Stimulated activated CD8-positive, alpha-beta memory T cell treated with anti-CD3 and anti-CD28 coated beads, Interleukin-7, amount 100 ng/mL, for 4 hours (primary cell): ENCODE measurements around the gene PLEKHG3.

Experiments
- DNase-seq, 2 donors: peaks; one replicate each; pipeline ENCODE4 v3.0.0-alpha.2; 2020; ENCODE audit warnings: low read depth in 2 of 2

PLEKHG3 gene

DNA sequence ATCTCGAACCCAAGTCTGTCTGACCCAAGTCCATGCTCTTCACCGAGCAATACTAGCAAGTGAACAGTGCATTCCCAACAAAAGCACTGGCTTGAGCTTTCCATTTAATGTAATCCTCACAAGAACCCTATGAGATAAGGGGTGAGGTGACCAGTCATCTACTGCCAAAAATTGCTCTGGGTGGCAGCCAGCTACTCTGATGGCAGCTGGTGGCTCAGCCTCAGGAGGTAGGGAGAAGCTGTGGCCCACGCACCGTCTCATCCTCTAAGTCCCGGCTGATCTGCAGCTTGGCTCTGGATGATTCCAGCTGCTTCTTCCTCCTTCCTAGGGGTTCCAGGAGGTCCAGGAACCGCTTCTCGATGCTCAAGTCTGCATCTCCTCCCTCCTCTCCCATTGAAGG lies 75.2 kb downstream of the PLEKHG3 start:
- no peak for DNase-seq

DNA sequence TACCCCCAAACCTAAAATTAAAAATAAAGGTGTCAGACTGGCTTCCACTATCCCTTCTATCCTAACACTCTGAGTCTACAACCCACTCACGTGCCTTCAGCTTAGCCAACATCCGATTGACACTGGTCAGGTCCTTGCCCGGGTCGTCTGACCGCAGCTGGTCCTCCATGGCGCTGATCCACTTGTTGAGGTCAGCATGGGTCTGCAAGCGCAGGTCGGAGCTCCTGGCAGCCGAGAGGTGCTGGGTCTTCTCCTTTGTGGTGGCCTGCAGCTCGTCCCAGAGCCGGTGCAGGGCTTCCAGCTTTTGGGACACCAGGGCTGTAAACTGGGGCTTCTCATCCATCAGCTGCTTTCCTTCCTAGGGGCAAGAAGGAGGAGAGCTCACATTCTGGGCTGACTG lies 78.0 kb downstream of the PLEKHG3 start:
- DNase-seq = no peak

DNA sequence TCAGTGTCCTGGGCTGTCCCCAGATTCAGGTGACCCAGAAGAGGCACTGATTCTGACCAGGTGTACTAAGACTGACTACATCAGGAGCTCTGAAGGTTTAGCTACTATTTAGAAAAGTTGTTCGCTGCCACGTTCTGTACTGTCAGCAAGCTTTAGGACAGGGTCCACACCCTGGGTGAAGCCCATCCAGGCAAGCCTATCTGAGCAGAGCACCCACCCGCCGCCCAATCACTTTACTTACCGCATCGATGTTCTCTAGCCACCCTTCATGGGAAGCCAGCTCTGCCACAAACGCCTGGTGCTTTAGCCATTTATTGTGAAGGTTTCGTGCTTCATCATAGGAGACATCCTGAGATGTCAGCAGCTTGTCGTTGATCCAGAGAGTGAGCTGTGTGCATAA lies 79.8 kb downstream of the PLEKHG3 start:
- DNase-seq = no peak

DNA sequence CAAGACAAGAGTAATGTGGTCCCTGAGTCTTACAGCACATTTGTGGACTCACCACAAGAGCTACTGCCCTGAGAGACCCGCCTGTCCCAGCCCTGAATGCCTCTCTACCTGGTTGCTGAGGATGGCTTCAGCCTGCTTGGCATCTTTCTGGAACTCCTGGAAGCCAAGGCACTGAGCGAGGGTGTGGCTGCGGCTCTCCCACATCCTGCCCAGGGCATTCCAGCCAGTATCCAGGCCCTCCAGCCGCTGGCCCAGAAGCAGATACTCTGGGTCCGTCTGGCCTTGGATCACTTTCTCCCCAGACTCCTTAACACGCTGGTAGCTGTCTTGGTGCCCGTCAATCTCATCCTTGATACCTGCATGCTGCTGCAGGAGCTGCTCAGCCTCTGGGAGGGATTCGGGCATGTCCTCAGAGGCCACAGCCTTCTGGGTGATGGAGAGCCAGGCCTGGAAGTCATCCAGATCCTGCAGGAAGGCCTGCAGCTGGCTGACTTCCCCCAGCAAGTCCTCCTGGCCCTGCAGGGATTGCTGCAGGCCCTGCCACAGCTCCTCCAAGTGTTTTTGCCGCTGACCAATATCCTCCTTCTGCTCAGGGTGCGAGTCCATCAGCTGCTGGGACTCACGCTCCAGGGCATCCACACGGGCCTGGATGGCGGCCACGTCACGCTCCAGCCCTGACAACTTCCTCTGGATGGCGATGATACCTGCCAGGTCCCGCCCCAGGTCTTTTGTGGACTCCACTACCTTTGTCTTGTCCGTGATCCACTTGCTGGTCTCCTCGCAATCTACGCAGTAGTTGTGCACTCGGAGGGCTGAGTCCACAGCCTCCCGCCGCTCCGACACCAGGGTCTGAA lies 82.3 kb downstream of the PLEKHG3 start:
- DNase-seq = no peak

DNA sequence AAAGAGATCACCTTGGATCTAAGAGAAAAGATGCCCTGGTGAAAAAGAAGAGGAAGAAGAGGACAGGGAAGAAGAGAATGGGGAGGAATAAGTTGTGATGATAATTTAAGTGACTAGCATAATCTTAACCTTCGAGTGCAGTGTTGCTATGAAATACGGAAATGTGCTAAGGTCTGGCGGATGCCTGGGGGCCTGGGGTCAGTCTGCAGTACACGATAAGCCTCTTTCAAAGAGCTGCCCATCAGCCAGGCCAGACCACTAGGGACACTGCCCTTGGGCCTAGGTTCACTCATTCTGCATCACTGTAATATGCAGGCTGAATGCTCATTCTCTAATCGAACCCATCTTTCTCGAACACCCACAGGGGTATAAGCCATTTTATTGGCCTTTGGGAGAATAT lies 83.4 kb downstream of the PLEKHG3 start:
- no peak for DNase-seq

DNA sequence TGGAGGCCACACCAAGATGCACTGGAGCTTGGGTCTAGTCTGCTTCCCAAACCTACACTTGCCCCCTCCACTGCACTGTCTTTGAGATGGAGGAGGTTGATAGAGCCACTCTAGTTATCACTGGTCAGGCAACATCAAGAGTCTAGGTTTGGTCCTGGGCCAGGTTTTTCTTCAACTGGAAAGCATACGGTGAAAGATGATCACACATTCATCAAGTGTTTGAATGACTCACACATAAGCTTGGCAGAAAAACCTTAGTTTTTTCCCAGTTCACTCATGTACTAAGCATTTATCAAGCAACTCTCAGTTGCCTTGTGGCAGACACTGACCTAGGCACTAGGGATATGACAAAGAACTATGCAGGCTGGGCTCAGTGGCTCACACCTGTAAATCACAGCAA lies 84.5 kb downstream of the PLEKHG3 start:
- no peak for DNase-seq

DNA sequence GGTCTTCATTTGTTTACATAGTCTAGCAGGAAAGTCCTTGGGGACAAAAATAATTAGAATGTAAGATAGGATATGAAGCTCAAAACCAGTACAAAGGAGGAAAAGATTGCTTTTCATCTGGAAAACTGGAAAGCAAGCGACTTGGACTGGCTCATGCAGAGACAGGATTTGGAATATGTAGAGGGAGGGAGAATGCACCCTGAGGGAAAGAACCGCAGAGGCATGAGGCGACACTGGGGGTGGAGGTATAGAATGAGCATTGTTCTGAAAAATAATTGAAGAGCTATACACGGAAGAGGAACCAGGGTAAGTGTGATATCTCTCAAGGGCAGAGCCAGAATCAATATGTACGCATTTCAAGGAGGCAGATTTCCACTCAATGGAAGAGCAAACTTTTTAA lies 85.5 kb downstream of the PLEKHG3 start:
- DNase-seq = no peak

DNA sequence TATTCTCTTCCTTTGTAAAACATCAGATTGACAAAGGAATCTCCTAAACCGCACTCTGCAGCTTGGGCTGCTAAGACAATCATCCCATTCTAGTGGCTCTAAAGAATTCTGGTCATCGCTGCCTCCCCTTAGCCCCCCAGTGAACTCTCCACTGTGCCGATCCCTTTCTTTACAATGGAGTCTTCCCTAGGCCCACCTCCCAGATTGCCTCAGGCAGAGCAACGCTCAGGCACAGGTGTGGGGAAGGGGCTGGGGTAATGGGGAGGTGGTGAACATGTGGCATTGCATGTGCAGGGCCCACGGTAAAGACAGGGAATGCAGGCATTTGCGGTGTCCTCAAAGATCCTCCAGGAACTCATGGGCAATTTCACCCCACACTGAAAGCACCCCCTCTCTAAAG lies 86.3 kb downstream of the PLEKHG3 start:
- no peak for DNase-seq

DNA sequence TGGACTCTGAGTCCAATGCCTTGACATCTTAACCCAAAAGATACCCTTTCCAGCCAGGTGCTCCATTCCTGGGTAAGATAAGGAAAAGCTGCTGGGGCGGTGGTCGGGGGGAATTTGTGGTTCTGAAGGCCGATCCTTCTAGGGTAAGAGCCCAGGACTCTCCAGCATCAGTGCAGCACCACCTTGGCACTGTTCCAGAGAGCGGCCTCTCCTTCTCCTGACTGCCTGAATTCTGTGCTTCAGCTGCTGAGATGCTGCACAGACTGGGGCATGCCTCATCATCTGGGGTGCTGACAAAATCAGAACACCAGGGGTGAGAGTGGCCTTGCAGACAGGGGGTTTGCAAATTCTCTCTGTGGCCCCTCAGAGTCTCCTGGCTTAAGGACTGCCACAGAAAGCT lies 88.0 kb downstream of the PLEKHG3 start:
- DNase-seq = no peak

DNA sequence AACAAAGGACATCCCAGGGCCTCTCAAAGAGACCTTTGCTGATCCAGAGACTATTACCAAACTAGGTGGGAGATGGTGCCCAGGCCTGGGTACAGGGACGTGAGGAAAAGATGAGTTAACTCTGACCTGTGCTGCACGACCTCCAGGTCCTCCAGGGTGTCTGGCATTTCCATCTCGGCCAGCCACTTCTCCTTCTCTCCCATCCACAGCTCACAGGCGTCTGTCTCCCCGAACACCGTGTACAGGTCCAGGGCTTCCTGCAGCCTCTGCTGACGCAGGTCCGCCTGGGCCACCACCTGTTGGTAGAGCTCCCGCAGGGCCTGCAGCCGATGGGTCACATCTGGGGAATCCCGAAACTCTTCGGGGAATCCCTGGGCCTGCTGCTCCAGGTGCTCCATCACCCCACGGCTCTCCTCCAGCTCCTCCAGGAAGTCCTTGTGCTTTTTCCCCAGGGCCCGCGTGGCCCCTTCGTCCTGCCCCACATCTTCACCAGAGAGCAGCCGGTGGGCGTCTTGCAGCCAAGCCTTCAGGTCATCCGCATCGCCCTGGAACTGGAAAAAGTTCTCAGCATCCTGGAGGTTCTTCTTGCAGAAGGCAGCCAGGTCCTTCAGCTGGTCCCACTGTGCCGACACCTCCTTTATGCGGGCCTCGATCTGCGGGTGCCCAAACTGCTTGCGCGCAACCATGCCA lies 88.8 kb downstream of the PLEKHG3 start:
- no peak for DNase-seq

DNA sequence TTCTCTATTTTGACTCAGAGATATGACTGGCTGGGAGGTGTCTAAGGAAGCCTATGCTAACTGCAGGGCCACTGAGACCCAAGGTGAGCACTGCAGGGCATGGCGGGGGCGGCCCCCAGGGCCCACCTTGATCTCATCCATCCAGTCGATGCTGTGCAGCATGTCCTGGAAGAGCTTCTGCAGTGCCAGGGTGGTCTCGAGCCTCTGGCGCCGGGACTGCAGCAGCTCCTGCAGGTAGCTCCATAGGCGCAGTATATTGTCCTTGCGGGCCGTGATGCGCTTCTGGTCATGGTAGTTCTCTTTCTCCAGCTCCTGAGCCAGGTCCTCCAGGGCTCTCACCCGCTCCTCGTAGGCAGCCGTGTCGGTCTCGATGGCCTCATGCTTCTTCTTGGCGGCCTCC lies 91.0 kb downstream of the PLEKHG3 start:
- DNase-seq = no peak

DNA sequence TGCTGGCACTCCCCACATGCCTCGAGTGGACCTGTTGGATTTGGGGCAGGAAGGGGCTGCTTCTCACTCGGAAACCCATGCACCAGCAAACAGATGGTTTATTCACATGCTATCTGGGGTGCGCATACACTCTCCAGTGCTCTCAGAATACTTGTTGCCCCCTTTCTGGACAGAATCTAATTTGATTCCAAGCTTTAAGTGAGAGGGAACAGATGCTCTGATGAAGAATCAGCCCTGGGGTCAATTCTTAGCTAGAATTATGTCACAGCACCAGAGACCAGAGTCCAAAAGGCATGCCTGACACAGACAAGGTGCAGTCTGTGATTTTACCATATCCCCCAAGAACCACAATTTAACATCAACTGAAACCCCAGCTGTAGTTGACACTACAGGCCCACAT lies 91.7 kb downstream of the PLEKHG3 start:
- no peak for DNase-seq

DNA sequence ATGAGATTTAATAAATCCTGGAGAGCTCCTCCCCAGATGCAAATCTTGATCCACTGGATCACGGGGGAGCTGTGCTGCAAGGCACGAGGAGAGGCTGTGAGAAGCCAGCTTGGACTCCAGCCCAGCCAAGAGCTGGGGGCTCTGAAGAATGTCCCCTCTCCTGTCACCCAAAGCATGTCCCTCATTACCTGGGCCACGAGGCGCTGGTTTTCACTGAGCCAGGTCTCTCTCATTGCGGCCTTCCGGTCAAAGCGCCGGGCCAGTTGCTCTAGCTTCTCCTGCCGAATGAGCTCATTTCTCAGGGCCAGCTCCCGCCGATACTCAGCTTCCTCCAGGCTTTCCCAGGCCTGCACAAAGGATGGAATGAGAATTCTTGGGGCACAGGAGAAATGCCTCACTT lies 92.1 kb downstream of the PLEKHG3 start:
- no peak for DNase-seq

DNA sequence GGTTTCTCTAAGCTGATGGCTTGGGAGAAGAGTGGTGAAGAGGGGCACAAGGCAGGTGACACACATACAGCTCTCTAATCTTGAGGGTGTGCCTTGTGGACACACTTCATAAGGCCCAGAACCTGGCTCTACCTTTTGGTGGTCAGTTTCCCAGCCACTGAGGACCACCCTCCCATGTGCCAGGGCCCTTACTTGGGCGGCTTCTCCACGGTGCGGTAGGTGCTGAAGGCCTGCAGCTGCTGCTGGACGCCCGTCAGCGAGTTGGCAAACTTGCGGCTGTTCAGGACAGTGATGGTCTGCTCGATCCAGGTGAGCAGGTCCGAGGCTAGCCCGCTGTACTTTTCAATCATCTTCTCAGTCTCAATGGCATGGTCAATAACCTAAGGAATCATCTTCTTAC lies 95.3 kb downstream of the PLEKHG3 start:
- DNase-seq = no peak
